ENCODE results near the gene SIPA1. TPM values are rescaled to one million over a fixed set of nuclear protein-coding genes. Genes with fewer than 3 reads are reported as not detected.

Gene SIPA1
- total and polyA plus RNA-seq, 2 of the 13 experiments (the other 11 are each of a cell fraction or from before 2014, with no cell fraction given) = 5.8 to 7.7 TPM

- TF ChIP-seq TFAP4 (IDR thresholded peaks at IDR 0.05; ENCODE audit: borderline replicate concordance, low read depth) (peak; percentile 26; the same call in 1 of the 2 replicates), MYC (CRISPR knock-in tag; IDR thresholded peaks at IDR 0.05; ENCODE audit: borderline replicate concordance) (peak; percentile 37), ASH2L (IDR thresholded peaks at IDR 0.05; ENCODE audit: insufficient read length, low read depth, low read length) (peak; percentile 50), IRF9 (CRISPR knock-in tag; IDR thresholded peaks at IDR 0.05; ENCODE audit: borderline replicate concordance) (no peak), ZNF687 (CRISPR knock-in tag; IDR thresholded peaks at IDR 0.05) (peak; percentile 69; the same call in 1 of the 2 replicates), ZMYM4 (CRISPR knock-in tag; IDR thresholded peaks at IDR 0.05) (0 out of 2 replicates have a peak, but pooled peaks have one; percentile 43), ZFP37 (CRISPR knock-in tag; IDR thresholded peaks at IDR 0.05; ENCODE audit: borderline replicate concordance) (no peak), MED1 (CRISPR knock-in tag; IDR thresholded peaks at IDR 0.05) (no peak), POLR2G (IDR thresholded peaks at IDR 0.05; ENCODE audit: low read depth, low read length) (peak; percentile 74), ZNF816 (CRISPR knock-in tag; IDR thresholded peaks at IDR 0.05; ENCODE audit: borderline replicate concordance) (peak; percentile 37; the same call in 1 of the 2 replicates), SOX6 (IDR thresholded peaks at IDR 0.05) (no peak), SOX6 (CRISPR knock-in tag; IDR thresholded peaks at IDR 0.05) (0 out of 2 replicates have a peak, but pooled peaks have one; percentile 4), ELF3 (CRISPR knock-in tag; IDR thresholded peaks at IDR 0.05) (peak; percentile 53; the same call in 1 of the 2 replicates), CENPBD1 (CRISPR knock-in tag; IDR thresholded peaks at IDR 0.05; ENCODE audit: borderline replicate concordance, low read depth) (no peak), ETV5 (CRISPR knock-in tag; IDR thresholded peaks at IDR 0.05; ENCODE audit: borderline replicate concordance) (peak; percentile 31; the same call in 1 of the 2 replicates), GABPA (IDR thresholded peaks at IDR 0.05; ENCODE audit: low read depth, low read length) (no peak), GABPA (CRISPR knock-in tag; IDR thresholded peaks at IDR 0.05; ENCODE audit: low read depth) (peak; percentile 29; the same call in 1 of the 2 replicates), ATF7-NPFF (CRISPR knock-in tag; IDR thresholded peaks at IDR 0.05; ENCODE audit: low read depth) (peak; percentile 15; the same call in 1 of the 2 replicates), TEAD3 (CRISPR knock-in tag; optimal IDR thresholded peaks at IDR 0.05; ENCODE audit: borderline replicate concordance) (peak; percentile 73), ELF1 (CRISPR knock-in tag; IDR thresholded peaks at IDR 0.05) (no peak), ZNF670 (CRISPR knock-in tag; IDR thresholded peaks at IDR 0.05; ENCODE audit: borderline replicate concordance) (peak; percentile 82; the same call in 1 of the 2 replicates), E2F5 (CRISPR knock-in tag; conservative IDR thresholded peaks at IDR 0.05) (0 out of 2 replicates have a peak, but pooled peaks have one; percentile 33), PHF5A (CRISPR knock-in tag; IDR thresholded peaks at IDR 0.05; ENCODE audit: low read depth, unreplicated experiment) (no peak)
Observed at GRCh38 chr11:65637794-65638419, at the start of gene SIPA1 (continued).
